ENCODE measurements around the gene TFCP2L1. TPM values are rescaled to one million over a fixed set of nuclear protein-coding genes. Genes with fewer than 3 reads are reported as not detected.
"Not testable (repeated sequence)": the region's sequence is repeated elsewhere in the genome, so short reads cannot be mapped to it uniquely, and the experiment has no call there.

The TFCP2L1 gene
- total RNA-seq, 1 experiment from 2014 or later: 29.8 TPM

DNA sequence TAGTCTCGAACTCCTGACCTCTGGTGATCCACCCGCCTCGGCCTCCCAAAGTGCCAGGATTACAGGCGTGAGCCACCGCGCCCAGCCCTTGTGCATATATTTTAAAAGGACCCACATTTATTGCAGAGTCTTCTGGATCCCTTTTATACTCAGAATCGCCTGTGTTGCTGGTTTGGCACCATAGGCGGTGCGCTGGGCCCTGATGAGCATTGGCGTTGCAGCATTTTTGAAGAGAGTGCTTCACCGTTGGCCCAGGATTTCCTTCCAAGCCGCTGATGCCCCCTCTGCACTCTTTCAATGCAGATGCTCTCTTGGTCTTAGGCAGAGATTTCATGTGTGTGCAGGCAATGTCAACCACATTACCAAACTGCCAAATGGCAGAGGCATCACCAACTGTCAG is 13.5 kb upstream of the TFCP2L1 start:
- H3K27me3 Mint-ChIP-seq (ENCODE audit: unreplicated experiment): no peaks in the 10 kb centered on the region
- TF ChIP-seq CTCF (IDR thresholded peaks at IDR 0.05; ENCODE audit: unreplicated experiment): no peak

GRCh38 chr2:121297866-121298265 is 12.9 kb upstream of the TFCP2L1 start:
- CTCF ChIA-PET: interaction anchor here (1.0 to 1.3 kb wide), 3 partner anchors 58 to 203 kb away, joined by 4 to 6 read pairs (median 5); no protein-coding TSS in a partner anchor
- H3K27me3 Mint-ChIP-seq (ENCODE audit: unreplicated experiment); intact Hi-C loops (cut with micrococcal nuclease; ENCODE audit: unreplicated experiment); DNase-seq; BruUV-seq (replicated peaks); H3K9me3 Mint-ChIP-seq (ENCODE audit: low read depth, unreplicated experiment); H3K27ac Mint-ChIP-seq (ENCODE audit: unreplicated experiment); H3K36me3 Mint-ChIP-seq (ENCODE audit: insufficient read depth, unreplicated experiment); H3K4me3 Mint-ChIP-seq (ENCODE audit: low read depth, unreplicated experiment): not testable (repeated sequence)
- peaks cover 20% of the 10 kb centered on the region for H3K4me1 Mint-ChIP-seq (ENCODE audit: low read depth, unreplicated experiment)

More for the DNA sequence above, 13.5 kb upstream of the TFCP2L1 start:
- H3K4me3 Mint-ChIP-seq (ENCODE audit: low read depth, unreplicated experiment): no peak overlapping the region
- no TSS peak for BruUV-seq (replicated peaks)
- H3K27ac Mint-ChIP-seq (ENCODE audit: unreplicated experiment): no peak overlapping the region
- H3K36me3 Mint-ChIP-seq (ENCODE audit: insufficient read depth, unreplicated experiment): no peaks in the 10 kb centered on the region
- intact Hi-C loops (cut with micrococcal nuclease; ENCODE audit: unreplicated experiment): no loop called here
- no peak for DNase-seq
- CTCF ChIA-PET: no interaction called here
- H3K9me3 Mint-ChIP-seq (ENCODE audit: low read depth, unreplicated experiment): no peaks in the 10 kb centered on the region
- H3K4me1 Mint-ChIP-seq (ENCODE audit: low read depth, unreplicated experiment): peaks cover 14% of the 10 kb centered on the region

GRCh38 chr2:121297217-121297830 is 12.3 kb upstream of the TFCP2L1 start:
- intact Hi-C loops (cut with micrococcal nuclease; ENCODE audit: unreplicated experiment): no loop called here
- Mint-ChIP-seq H3K36me3 (ENCODE audit: insufficient read depth, unreplicated experiment) (no peaks in the 10 kb centered on the region), H3K27ac (ENCODE audit: unreplicated experiment) (no peak overlapping the region), H3K4me1 (ENCODE audit: low read depth, unreplicated experiment) (peaks cover 24% of the 10 kb centered on the region), H3K4me3 (ENCODE audit: low read depth, unreplicated experiment) (no peak overlapping the region), H3K9me3 (ENCODE audit: low read depth, unreplicated experiment) (no peaks in the 10 kb centered on the region), H3K27me3 (ENCODE audit: unreplicated experiment) (no peaks in the 10 kb centered on the region)
- DNase-seq: peak; percentile 62
- CTCF ChIA-PET: interaction anchor here (0.6 to 1.3 kb wide), 4 partner anchors 59 to 202 kb away, joined by 3 to 6 read pairs (median 4); no protein-coding TSS in a partner anchor
- TF ChIP-seq CTCF (IDR thresholded peaks at IDR 0.05; ENCODE audit: unreplicated experiment): peak; percentile 53
- BruUV-seq (replicated peaks): no TSS peak

- Mint-ChIP-seq H3K27me3 (ENCODE audit: unreplicated experiment) (no peaks in the 10 kb centered on the region), H3K27ac (ENCODE audit: unreplicated experiment) (no peak overlapping the region), H3K4me1 (ENCODE audit: low read depth, unreplicated experiment) (peaks cover 24% of the 10 kb centered on the region), H3K9me3 (ENCODE audit: low read depth, unreplicated experiment) (no peaks in the 10 kb centered on the region), H3K4me3 (ENCODE audit: low read depth, unreplicated experiment) (no peak overlapping the region), H3K36me3 (ENCODE audit: insufficient read depth, unreplicated experiment) (no peaks in the 10 kb centered on the region)
- intact Hi-C loops (cut with micrococcal nuclease; ENCODE audit: unreplicated experiment): no loop called here
- no peak for TF ChIP-seq CTCF (IDR thresholded peaks at IDR 0.05; ENCODE audit: unreplicated experiment)
- no peak for DNase-seq
- CTCF ChIA-PET: interaction anchor here (0.6 kb wide), 2 partner anchors 135 to 425 kb away, joined by 3 read pairs; no protein-coding TSS in a partner anchor
- no TSS peak for BruUV-seq (replicated peaks)
Observed at GRCh38 chr2:121295911-121296650, 11.1 kb upstream of the TFCP2L1 start.

Measured in Calu3 (cell line).